ENCODE results near the gene MPC1. TPM values are rescaled to one million over a fixed set of nuclear protein-coding genes. Genes with fewer than 3 reads are reported as not detected.
"Not testable (repeated sequence)": the region's sequence is repeated elsewhere in the genome, so short reads cannot be mapped to it uniquely, and the experiment has no call there.

The MPC1 gene
- total RNA-seq, 1 donor: 22.0 TPM

DNA sequence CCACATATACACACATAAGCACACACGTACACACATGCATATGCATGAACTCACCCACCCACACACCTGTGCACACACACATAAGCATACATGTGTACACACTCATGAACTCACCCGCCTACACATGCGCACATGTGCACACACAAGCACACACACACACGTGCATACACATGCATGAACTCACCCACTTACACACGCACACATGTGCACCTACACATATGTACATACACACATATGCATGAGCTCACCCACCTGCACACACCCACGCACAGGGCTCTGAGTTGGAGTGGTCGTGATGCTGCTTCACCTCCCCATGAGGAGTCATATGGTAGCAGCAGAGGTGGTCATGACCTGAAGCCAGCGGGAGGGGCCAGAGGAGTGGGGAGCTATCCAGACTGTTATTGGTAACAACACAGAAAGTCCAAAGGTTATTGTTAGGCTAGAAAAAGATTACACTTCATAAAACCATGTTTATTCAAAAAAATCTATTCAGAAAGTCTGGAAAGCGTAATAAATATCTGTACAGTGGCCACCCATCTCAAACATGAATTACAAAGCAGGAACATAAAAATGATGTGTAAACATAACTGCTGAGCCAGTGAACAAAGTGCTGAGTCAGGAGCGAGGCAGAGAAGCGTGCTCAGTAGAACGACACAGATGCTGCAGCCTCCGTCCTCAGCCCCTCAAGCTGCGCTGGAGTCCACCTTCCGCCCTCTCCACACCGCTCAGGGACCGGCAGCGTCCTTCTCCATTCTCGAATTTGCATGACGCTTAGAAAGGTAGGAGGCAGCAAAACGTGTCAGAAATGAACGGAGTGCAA lies 26.4 kb upstream of the MPC1 start:
- no peak for DNase-seq (ENCODE audit: low read depth)
- TF ChIP-seq CTCF (IDR thresholded peaks at IDR 0.05; ENCODE audit: insufficient read depth, low read depth, low read length): no peak
- no peak overlapping the region for H3K4me3 ChIP-seq (ENCODE audit: low read depth, low read length)

- no peak overlapping the region for H3K4me3 ChIP-seq (ENCODE audit: low read depth, low read length)
- no peak for TF ChIP-seq CTCF (IDR thresholded peaks at IDR 0.05; ENCODE audit: insufficient read depth, low read depth, low read length)
- DNase-seq (ENCODE audit: low read depth): no peak
Observed at GRCh38 chr6:166406197-166406596, 23.5 kb upstream of the MPC1 start.

DNA sequence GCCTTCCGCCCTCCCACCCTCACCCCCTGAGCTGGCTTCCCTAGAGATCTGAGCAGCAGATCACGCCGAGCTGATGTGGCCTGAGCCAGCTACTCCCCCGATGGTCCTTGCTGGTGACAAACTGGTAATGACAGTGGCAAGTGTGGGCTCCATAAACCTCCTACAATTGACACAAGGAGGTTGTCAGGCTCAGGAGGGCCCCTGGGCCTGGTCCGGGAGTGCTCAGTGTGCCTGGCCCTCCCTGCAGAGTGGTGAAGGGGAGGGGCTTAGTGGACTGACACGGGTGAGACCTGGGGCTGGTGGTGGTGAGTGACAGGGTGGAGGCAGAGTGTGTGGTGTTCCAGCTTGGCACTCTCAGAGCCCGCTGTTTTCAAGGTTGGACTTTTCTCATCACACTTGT lies 22.6 kb upstream of the MPC1 start:
- TF ChIP-seq CTCF (IDR thresholded peaks at IDR 0.05; ENCODE audit: insufficient read depth, low read depth, low read length): no peak
- H3K4me3 ChIP-seq (ENCODE audit: low read depth, low read length): no peak overlapping the region
- no peak for DNase-seq (ENCODE audit: low read depth)

DNA sequence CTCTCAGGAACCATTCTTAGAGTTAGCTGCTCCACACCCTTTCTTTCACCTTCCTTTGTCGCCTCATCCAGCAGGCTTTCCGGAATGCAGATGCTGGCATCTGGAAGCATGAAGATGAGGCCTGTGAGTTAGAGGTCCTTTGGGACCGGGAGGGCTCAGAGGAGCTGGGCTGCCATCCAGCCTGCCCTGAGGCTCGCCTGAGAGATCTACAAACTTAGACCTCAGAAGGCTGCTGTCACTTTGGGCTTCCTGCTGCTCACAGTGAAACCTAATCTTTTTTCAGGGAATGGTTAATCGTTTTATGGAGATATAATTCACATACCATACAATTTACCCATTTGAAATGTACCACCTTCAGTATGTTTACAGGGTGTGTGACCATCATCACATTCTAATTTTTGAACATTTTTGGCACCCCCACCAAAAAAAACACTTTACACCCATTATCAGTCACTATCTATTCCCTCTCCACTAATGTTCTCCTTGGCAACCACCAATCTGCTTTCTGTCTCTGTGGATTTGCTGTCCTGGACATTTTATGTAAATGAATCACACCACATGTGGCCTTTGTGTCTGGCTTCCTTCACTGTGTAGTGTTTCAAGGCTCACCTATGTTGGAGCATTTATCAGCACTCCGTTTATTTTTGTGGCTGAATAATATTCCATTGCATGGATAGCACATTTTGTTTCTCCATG lies 20.0 kb upstream of the MPC1 start:
- DNase-seq (ENCODE audit: low read depth): no peak
- no peak for TF ChIP-seq CTCF (IDR thresholded peaks at IDR 0.05; ENCODE audit: insufficient read depth, low read depth, low read length)

DNA sequence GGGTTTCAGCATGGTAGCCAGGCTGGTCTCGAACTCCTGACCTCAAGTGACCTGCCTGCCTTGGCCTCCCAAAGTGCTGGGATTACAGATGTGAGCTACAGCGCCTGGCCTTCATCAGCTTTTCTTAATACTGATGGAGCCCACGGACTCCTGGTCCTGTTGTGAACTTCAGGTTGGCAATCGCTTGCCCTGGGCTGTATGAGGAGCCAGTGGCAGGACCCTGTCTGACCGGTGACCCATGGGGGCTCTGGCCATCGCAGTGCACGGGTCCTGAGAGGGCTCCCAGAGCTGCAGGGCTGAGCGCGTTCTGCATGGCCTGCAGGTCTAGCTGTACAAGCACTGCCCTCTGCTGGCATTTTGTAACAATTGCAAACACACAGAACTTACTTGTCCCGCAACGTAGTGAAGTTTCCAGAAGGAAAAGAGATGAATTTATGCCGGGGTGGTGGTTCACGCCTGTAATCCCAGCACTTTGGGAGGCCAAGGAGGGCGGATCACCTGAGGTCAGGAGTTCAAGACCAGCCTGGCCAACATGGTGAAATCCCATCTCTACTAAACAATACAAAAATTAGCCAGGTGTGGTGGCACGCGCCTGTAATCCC lies 18.0 kb upstream of the MPC1 start:
- TF ChIP-seq CTCF (IDR thresholded peaks at IDR 0.05; ENCODE audit: insufficient read depth, low read depth, low read length): peak; percentile 74
- not testable (repeated sequence) for H3K4me3 ChIP-seq (ENCODE audit: low read depth, low read length)
- DNase-seq (ENCODE audit: low read depth): peak; percentile 78

More for the DNA sequence above, 20.0 kb upstream of the MPC1 start:
- H3K4me3 ChIP-seq (ENCODE audit: low read depth, low read length): no peak overlapping the region

- H3K4me3 ChIP-seq (ENCODE audit: low read depth, low read length): no peak overlapping the region
- no peak for DNase-seq (ENCODE audit: low read depth)
- TF ChIP-seq CTCF (IDR thresholded peaks at IDR 0.05; ENCODE audit: insufficient read depth, low read depth, low read length): no peak
Observed at GRCh38 chr6:166400181-166400580, 17.4 kb upstream of the MPC1 start.

Measured in fibroblast of villous mesenchyme (primary cell).